Hippocampal formation (tissue), 2 donors: ENCODE data around the gene TMIE.

Source experiments
- DNase-seq, 2 donors: peaks; one replicate each; lab custom pipeline; 2025; lab: John Stamatoyannopoulos, UW

The TMIE gene

DNA sequence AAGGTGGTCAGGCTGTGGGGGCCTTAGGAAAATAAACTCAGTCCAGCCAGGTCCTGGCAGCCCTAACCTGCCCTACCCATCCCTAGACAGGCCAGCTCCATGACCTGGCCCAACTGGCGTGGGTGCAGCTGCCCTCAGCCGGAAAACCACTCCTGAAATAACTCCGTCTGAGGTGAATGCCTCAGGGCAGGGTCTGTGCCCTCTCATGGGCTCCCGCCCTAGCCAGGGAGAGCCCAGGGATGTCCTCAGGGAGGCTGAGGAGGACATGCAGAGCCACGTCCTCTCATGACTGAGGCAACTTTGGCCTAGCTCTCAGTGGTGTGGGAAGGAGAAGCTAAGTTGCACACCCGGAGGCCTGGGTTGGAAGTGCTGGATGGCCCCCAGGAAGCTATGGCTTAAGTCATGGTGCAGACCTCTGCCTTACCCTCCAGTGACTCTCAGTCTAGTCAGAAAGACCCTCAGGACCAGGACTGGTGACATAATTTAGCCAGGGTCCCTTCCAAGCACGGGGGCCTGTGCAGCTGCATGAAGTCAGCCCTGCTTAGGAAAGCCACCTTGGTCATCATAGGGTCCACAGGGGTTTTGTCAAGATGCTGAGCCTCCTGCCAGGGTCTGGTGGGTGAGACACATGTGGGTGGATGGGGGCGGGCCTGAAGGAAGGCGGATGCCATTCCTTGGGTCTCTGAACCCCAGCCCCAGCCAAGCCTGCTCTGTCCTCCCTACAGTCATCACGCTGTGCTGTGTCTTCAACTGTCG, 7.4 kb downstream of the TMIE start:
- no peak for DNase-seq

- no peak for DNase-seq
Measured at GRCh38 chr3:46709157-46709654, 8.0 kb downstream of the TMIE start.

- no peak for DNase-seq
Measured at GRCh38 chr3:46709721-46710120, 8.5 kb downstream of the TMIE start.

GRCh38 chr3:46710229-46710628, 9.0 kb downstream of the TMIE start:
- no peak for DNase-seq

DNA sequence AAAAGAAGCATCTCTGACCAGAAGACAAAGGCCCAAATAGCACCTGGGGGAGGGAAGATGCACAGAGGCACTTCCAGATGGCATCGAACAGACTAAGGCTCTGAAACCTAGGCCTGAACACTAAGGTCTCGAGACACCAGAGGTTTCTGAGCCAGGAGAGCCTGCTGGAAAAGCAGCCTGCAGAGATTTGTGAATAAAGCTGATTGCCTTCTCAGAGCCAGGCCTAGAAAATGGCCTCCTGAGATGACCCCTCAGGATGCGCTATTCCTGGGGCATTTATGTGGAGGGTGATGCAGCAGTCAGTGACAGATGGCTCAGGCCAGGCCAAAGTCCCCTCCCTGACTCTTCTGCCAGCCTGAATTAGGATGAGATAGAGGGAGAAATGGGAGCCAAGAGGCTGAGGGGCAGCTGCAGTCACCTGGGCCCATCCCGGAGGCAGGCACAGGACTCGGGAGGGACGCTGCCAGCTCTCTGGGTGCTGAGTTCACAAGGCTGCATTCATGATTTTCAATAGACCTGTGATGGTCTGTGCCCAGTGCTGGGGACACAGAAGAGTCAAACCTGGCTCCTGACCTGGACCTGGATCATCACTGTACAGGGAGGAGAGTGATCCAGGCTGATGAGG, 9.6 kb downstream of the TMIE start:
- no peak for DNase-seq

DNA sequence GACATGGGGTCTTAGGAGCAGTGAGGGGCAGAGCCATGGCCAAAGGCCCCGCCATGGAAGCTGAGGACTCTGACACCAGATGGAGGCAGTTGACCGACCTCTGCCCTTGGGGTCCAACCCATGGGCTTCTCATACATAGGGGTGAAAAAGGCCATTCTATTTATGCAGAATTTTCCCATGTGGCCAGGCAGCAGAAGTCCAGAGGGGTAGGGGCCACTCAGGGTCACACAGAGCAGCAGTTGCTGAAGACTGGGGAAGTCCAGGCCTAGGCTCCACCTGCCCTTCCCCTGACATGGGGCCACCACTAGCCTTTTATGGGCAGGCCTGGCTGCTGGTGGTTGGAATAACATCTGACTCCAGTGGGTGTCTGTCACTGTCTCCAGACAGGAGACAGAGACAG, 10.1 kb downstream of the TMIE start:
- DNase-seq = no peak

GRCh38 chr3:46711760-46712159, 10.6 kb downstream of the TMIE start:
- DNase-seq = no peak

GRCh38 chr3:46712191-46713049, 11.2 kb downstream of the TMIE start:
- no peak for DNase-seq

DNA sequence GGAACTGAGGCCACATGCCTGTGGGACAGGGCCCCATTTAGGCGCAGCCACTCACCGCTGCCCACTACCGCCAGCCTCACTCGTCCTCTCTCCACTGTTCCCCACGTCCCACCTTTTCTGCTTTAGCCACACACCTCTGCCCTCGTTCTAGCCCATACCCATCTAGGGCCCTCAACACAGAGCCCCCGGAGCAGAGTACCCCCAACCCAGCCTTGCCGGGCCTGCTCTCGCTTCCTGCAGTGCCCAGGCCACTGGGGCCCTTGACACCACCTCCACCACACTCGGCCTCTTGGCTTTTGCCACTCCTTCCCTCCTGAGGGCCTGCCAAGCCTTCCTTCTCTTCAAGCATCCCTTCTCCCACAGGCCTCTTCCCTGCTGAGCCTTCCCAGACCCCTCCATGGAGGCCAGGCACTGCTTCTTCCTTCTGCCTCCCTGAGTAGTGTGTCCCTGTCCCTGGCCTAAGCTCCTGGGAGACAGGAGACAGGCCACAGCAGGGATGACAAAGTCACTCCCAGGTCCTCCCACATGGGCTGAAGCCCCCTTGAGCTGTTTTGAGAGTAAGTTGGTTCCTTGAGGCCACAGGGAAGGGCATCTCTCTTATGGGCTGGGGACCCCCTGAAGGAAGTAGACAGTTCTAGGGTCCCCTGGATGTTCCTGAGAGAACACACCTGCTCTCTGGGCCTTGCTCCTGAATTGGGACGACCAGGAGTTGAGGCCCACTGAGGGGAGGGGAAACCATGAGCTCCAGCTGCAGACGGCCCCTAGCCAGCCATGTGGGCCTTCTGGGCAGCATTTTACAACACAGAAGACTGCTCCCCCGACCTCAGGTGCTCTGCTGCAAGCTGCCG, 12.1 kb downstream of the TMIE start:
- no peak for DNase-seq

- no peak for DNase-seq
Measured at GRCh38 chr3:46713898-46714552, 12.8 kb downstream of the TMIE start.

- no peak for DNase-seq
Measured at GRCh38 chr3:46714728-46715506, 13.7 kb downstream of the TMIE start.

GRCh38 chr3:46715507-46716175, 14.4 kb downstream of the TMIE start:
- DNase-seq = no peak

DNA sequence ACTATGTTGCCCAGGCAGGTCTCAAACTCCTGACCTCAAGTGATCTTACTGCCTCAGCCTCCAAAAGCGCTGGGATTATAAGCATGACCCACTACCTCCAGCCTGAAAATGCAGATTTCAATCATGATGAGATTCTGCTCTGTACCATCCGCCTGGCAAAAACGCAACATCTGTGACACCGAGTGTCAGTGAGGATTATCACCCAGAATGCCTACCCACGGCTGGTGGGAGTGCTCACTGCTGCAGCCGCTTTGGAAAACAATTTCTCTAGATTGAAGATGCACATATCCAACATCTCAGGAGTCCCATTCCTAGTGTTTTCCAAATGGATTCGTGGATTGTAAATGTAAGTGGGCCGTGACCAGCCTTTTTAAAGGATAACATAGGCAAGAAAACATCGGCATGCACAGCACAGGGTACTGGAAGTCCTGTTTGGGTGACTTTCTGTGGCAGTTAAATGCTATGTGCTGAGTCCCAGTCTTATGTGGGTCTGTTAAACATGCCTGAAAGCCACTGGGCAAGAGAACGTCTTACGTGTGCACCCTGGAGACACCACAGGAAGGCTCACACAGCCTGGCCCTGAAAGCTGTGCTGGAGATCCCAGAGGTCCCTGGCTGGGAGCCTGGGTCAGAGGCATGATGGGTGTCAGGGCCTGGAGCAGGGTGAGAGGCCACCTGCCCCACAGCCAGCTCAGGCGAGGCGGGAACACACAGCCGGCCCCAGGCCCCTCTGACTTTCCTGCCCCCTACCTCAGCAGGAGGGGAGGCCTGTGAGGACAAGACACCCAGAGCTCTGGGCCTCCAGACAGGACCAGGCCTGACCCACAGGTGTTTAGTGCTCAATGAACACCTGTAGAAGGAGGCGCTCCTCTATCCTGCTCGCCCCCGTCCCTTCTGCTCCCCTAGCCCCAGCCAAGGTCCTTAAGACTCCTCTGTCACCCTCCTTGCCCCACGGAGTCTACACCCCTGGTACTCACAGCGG, 15.6 kb downstream of the TMIE start:
- no peak for DNase-seq

DNA sequence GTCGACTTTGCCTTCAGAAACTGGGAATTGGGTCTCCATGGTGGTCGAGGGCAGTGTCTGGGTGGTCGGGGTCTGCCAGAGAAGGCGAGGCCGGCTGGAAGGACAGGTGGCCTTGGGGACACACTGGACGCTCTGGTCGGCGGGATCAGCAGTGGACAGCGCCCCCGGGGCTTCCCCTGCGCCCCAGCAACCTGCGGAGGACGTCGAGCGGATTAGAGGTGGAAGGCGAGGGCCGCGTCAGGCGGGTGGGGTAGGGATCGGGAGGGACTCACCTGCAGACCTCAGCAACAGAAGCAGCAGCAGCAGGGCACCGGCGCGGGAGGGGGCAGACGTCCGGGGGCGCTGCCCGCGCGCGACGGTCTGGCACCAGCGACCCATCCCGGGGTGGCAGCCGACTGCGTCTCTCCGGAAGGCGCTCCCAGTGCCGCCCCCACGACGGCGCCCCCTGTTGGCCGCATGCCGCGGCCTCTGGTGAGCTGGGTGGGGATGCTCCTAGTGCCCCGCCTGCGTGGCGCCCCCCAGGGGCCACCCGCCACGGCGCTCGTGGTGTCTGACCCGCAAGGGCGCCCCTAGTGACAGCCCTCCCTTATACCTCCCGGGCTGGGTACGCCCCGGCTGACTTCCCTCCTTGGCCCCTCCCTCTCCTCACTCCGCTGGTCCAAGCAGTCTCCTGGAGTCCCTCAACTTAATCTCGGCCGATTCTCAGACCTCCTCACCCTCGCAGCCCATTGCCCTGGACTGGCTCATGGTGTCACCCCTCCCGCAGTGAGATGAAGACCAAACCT, 16.4 kb downstream of the TMIE start, which contains the start of gene PRSS50:
PRSS50 (minus strand) TSS at position 423 of the 785 bp plus-strand sequence; CDS start at position 378, 45 bp downstream.
- DNase-seq = no peak

DNA sequence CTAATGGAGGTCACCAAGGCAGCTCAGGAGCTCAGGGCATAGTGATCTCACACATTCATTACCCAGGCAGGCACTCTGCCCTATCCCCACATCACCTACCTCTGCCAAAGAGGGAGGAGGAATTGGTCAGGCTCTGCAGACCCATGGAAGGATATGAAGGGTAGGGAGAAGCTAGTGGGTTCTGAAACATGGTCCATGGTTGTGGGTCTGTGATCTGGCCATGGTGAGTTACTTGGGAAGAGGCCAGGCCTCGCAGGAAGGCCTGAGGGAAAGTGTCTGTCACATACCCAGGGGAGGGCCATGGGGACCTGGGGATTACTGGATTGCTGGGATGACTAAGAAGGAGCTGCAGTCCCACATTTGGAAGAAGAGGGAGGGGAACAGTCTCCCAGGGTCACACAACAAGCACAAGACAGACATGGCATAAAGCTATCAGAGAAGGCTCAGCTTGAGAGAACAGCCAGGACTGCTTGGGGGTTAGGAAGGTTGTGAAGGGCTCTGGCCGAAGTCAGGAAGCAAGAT, 17.9 kb downstream of the TMIE start:
- no peak for DNase-seq

DNA sequence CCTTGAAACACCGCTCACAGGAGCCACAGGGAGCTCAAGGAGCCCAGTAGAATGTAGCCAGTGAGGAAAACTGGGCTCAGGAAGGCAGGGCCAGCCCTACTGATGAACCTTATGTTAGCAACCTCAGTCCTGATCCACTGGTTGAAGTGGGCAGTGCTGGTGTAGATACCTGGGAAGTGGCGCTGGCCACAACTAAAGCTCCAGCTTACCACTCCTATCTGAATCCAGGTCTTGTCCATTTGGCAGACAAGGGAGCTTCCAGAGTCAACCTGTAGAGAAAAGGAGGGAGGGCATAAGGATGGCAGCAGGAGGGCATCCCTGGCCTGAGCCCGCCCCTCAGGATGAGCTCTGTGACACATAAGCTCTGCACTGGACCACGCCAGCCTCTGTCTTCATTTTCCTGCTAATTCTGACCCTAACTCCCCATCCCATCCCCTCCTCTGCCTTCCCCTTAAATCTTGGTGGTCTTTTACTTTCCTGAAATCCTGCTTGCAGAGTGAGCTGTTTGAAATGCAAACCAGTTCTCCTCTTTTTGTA, 18.6 kb downstream of the TMIE start:
- no peak for DNase-seq

DNA sequence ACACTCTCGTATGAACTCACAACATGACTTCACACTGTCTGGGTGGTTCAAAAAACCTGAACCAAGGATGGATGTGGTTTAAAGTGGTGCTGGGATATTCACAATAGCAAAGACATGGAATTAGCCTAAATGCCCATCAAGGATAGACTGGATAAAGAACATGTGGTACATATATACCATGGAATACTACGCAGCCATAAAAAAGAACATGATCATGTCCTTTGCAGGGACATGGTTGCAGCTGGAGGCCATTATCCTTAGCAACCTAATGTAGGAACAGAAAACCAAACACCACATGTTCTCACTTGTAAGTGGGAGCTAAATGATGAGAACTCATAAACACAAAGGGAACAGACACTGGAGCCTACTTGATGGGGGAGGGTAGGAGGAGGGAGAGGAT, 19.8 kb downstream of the TMIE start:
- DNase-seq = no peak
